PFSK-1 (cell line): Measurements from ENCODE around the gene HHATL.

Experiments
- FOXP2 ChIP-seq: optimal IDR thresholded peaks from 2 replicates; pipeline ENCODE3; 2011; ENCODE audit warnings: borderline replicate concordance, control low read depth, inconsistent platforms; ENCODE audit not compliant: insufficient read depth; ENCODE audit errors: extremely low read length, extremely low read depth
- POLR2AphosphoS5 ChIP-seq: IDR thresholded peaks from 2 replicates; pipeline ENCODE4 v1.6.1; 2012; ENCODE audit warnings: low read depth, mild to moderate bottlenecking, control low read depth, low read length, moderate library complexity
- SIN3A ChIP-seq: IDR thresholded peaks from 2 replicates; pipeline ENCODE4 v1.6.1; 2012; ENCODE audit warnings: mild to moderate bottlenecking, low read length, moderate library complexity, borderline replicate concordance; ENCODE audit not compliant: insufficient read depth
- TAF1 ChIP-seq: IDR thresholded peaks from 2 replicates; pipeline ENCODE4 v1.6.1; 2012; ENCODE audit warnings: low read length, control low read depth, borderline replicate concordance; ENCODE audit not compliant: insufficient read depth
- TF ChIP-seq, protein P1 (sequence below), 2 experiments: IDR thresholded peaks; 2 replicates each; pipeline versions ENCODE4 v1.6.1 to v1.8.0; 2011 to 2012; ENCODE audit warnings: low read depth in 2 of 2, low read length in 2 of 2, control low read depth in 1 of 2, inconsistent platforms in 1 of 2, mild to moderate bottlenecking in 1 of 2, moderate library complexity in 1 of 2; ENCODE audit not compliant: insufficient read depth in 1 of 2

The HHATL gene

DNA sequence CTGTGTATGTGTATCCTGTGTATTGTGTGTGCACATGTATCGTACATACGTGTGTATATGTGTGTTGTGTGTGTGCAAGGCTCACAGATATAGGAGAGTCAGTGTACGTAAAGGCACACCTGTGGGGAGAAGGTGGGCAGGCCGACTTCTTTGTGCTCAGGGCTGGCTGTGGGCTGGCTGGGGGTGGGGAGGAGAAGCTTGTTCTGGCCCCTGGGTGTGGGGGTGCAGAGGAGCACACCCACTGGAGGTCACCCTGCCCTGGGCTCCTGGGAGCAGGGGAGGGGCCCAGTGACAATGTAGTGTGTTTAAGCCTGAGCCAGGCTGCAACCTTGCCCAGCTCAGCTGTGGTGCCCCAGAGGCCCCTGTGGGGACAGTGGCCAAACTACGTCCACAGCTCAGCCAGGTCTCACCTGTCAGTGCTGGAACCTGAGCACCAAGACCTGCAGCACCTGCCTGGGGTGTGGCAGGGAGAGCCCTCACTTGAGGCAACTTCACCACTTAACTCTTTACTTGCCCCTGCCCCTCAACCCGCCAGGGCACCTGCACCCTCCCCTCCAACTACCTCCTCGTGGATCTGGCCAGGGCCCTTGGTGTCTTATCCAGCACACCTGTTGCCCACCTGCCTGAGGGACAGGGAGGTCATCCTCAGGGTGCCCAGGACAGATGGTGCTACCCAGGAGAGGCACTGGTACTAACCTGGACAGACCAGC, 2.6 kb upstream of the HHATL start:
- no peak for TF ChIP-seq SIN3A
- TF ChIP-seq FOXP2: no peak
- TF ChIP-seq, protein P1, sequence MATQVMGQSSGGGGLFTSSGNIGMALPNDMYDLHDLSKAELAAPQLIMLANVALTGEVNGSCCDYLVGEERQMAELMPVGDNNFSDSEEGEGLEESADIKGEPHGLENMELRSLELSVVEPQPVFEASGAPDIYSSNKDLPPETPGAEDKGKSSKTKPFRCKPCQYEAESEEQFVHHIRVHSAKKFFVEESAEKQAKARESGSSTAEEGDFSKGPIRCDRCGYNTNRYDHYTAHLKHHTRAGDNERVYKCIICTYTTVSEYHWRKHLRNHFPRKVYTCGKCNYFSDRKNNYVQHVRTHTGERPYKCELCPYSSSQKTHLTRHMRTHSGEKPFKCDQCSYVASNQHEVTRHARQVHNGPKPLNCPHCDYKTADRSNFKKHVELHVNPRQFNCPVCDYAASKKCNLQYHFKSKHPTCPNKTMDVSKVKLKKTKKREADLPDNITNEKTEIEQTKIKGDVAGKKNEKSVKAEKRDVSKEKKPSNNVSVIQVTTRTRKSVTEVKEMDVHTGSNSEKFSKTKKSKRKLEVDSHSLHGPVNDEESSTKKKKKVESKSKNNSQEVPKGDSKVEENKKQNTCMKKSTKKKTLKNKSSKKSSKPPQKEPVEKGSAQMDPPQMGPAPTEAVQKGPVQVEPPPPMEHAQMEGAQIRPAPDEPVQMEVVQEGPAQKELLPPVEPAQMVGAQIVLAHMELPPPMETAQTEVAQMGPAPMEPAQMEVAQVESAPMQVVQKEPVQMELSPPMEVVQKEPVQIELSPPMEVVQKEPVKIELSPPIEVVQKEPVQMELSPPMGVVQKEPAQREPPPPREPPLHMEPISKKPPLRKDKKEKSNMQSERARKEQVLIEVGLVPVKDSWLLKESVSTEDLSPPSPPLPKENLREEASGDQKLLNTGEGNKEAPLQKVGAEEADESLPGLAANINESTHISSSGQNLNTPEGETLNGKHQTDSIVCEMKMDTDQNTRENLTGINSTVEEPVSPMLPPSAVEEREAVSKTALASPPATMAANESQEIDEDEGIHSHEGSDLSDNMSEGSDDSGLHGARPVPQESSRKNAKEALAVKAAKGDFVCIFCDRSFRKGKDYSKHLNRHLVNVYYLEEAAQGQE (IDR thresholded peaks at IDR 0.05; ENCODE audit: insufficient read depth in 1 of 2, low read depth in 2 of 2, low read length in 2 of 2): no peak
- no peak for TF ChIP-seq TAF1
- TF ChIP-seq POLR2AphosphoS5: no peak

DNA sequence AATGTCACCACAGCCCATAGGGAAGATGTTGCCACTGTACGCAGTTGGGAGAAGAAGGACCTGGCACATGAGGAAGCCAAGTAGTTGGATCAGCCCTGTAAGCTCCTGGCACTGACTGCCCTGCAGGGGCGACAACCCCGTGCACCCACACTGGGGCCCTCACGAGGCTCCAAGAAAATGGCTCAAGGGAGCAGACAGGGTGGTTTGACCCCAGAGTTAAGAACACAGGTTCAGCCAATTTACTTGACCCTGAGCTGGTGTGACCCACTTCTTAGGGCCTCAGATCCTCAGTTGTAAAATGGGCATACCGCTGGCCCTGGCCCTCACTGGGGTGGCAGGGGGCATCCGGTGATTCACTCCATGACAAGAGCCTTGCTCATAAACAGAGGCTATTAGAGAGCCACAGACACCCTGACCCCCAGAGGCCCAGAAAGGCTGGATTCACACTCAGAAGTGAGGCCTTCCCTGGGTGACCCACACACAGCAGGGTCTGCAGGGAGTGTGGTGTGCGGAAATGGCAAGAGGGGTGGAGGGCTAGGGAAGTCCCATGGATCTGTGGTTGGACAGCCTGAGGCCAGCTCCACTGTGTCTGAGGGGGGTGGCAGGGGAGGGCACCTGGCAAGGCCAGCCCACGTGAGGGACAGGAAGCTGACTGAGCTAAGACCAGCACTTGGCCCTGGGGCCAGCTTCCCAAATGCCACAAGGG, 1.7 kb upstream of the HHATL start:
- no peak for TF ChIP-seq TAF1
- TF ChIP-seq FOXP2: no peak
- TF ChIP-seq, protein P1 (IDR thresholded peaks at IDR 0.05; ENCODE audit: insufficient read depth in 1 of 2, low read depth in 2 of 2, low read length in 2 of 2): no peak
- no peak for TF ChIP-seq SIN3A
- no peak for TF ChIP-seq POLR2AphosphoS5

DNA sequence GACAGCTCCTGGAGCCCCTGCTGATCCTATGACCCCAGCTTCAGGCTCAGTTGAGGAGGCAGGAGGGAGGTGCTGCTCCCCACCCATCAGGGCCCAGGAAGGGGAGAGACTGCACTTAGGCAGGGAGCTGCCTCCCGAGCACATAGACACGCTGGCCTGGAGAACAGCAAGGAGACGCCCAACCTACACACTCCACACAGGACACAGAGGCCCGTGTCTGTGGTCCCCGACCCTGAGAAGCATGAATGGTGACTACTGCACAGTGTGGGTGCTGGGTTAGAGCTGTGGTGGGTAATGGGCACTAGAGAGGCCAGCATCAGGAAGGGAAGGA, 1.1 kb upstream of the HHATL start:
- TF ChIP-seq TAF1 (no peak), POLR2AphosphoS5 (no peak), SIN3A (no peak)

DNA sequence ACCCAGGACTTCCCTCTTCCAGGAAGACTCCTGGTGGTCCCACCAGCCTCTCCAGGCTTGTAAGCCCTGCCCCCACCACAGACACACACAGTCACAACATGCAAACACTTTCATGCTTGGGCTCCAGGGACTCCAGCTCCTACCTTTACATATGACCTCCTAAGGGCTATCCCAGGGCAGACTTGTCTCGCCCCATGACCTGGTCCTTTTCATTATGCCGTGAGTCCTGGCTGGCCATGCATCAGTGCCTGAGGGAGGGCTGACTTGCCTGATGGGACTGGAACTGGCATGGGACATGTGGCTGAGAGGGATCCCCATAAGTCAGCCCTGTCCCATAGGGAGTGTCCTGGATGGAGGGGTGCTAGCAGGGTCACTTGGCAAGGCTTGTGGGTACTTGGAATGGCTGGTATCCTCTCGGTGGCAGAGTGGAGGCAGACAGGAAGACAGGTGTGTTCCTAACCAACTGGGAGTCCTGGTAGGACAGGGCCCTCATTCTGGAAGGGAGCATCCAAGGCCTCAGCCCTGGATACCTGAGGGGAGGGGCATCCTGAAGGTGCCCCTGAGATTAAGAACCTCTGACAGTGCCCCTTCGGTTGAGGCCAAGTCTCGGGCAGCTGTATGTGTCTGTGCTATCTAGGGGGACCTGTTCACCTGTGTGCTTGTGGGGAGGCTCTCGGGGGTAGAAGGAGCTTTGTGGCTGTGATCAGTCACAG, 540 bp upstream of the HHATL start:
- TF ChIP-seq TAF1 (no peak), SIN3A (no peak), POLR2AphosphoS5 (no peak), FOXP2 (no peak)
- TF ChIP-seq, protein P1 (IDR thresholded peaks at IDR 0.05; ENCODE audit: insufficient read depth in 1 of 2, low read depth in 2 of 2, low read length in 2 of 2): no peak

DNA sequence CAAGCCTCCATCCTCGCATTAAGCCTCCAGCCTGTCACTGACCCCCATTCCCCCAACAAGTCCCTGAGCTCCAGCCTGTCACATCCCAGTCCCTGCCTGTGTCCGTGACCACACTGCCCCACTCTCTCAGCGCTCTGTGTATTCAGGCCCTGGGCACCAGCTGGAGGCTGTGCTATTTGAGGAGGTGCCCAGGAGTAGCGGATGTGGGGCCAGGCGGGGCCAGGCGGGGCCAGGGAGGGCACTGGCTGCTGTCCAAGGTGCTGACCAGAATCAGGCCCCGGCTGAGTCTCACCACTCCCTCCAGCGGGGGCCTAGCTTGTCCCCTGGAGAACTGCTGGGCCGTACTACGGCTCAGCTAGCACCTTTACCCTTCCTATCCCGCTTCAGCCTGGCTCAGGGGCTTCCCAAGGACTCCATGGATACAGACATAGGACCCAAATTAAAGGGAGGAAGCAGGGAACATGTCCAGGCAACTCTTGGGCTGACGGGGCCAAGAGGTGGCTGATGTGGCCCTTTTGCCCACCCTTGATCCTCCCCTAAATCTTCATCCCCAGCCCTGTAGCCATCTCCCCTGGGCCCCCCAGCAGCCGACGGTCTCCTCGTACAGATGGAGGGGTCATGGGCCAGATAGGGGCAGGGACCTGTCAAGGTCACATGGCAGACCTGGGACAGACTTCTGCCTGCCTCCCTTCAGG, 1.1 kb downstream of the HHATL start:
- no peak for TF ChIP-seq FOXP2
- TF ChIP-seq, protein P1 (IDR thresholded peaks at IDR 0.05; ENCODE audit: insufficient read depth in 1 of 2, low read depth in 2 of 2, low read length in 2 of 2): peak; percentile 98 to 99
- no peak for TF ChIP-seq SIN3A
